ENCODE results near the gene POLR3B. TPM values are rescaled to one million over a fixed set of nuclear protein-coding genes. Genes with fewer than 3 reads are reported as not detected.
"Not testable (repeated sequence)": the region's sequence is repeated elsewhere in the genome, so short reads cannot be mapped to it uniquely, and the experiment has no call there.

Gene POLR3B
- 1 to 10 TPM; 3.6 to 3.8 (median 3.8) TPM for polyA plus RNA-seq

- WGBS, 3 donors = 0% methylated on average over 63 of the region's 63 CpGs
- peak within 1 kb of the TSS; percentile 80 for H3K27ac ChIP-seq (ENCODE audit: low read depth, low read length)
These were observed at the start of gene POLR3B for GRCh38 chr12:106357549-106358395. TSS of gene POLR3B (plus strand) at chr12:106357748. CDS start at chr12:106357880, 132 bp downstream.

DNA sequence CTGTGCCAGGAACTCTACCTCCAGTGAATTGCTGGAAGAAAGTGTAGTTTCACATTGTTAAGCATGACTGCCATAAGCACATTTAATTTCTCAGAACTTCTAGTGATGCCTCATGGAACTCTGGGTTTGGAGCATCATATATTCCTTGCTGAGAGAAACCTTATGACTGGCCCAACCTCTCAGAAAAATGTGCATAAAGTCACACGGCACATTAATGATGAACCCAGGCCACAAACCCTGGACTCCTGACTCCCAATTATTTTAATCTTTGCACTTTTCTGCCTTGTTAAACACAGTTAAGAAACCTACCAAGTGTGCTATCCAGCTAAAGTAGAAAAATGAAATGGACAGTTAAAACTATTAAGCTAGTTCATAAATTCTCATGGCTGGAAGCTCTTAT, 49.4 kb upstream of the POLR3B start:
- H3K27ac ChIP-seq (ENCODE audit: low read depth, low read length) = no peak overlapping the region
- WGBS, 3 donors = 90 to 97% (median 90%) methylated on average over 1 of the region's 1 CpG

DNA sequence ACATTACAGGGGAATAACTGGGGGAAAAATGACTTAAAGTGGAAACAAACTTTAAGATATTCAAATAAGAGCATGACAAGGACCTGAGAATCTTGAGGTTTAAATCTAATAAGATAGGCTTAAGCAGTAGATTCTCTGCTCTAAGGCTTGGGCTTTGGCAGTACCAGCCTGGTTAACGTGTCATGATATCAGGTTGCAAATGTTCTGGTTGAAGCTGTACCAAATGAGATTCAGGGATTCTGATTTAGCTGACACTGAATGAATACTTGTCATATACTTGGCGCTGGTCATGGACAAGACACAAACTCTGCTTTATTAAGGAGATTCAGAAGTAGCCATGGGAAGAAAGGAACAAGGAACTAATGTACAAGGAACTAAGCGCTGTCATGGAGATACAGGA, 48.9 kb upstream of the POLR3B start:
- WGBS, 3 donors = 95 to 98% (median 95%) methylated on average over 3 of the region's 3 CpGs
- H3K27ac ChIP-seq (ENCODE audit: low read depth, low read length) = no peak overlapping the region

DNA sequence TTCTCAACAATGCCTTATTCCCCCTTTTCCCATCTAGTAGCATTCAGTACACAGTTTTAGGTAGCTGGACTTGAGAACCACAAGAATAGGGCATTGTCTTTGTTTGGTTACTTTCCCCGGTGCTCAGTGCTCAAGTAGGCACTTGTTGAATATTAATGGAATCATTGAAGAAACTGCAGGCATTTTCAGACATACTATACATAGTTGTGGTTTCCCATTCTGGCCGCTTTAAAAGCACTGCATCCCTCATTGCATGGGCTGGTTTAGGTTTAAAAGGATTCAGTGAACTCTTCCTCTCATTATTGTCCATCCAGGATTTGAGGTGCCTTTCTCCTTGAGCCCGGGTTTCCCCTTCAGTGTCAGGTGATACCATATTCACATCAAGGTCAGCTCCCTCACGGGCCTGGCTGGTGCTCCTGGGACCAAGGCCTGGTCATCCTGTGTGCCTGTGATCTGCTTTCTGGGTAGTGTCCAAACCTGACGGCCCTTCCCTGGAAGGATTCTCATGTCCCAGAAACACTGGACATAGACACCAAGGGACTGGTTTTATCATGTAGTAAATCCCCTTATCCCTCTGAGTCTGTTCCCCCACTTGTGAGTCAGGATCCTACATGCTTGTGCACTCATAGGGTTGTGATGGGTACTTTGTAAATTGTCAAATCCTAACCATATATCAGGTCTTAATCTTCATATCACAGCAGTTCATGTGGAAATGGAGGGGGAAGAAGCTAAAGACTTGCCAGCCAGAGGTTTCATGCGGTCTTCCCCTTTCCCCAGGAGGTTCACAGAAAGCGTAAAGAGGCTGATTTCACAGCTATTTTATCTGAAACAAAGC, 47.7 kb upstream of the POLR3B start:
- WGBS, 3 donors = 64 to 76% (median 67%) methylated on average over 7 of the region's 7 CpGs
- H3K27ac ChIP-seq (ENCODE audit: low read depth, low read length) = no peak overlapping the region

DNA sequence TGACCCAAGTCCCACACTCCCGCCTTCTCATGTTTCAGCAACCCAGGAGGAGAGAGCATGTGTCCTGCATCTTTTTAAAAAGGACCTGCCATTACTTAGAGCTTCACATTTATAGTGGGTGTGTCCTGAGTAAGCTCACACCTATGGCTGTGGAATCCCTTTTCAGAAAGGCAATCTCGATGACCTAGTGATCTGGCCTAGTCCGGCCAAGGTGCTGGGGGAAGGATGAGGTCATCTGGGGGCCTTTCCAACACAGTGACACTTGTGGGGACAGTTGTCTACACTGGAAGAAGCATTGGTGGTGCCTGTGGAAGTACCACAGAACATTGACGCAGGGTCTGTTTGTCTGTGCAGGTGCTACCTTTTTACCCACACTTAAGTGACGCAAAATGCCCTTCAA, 46.9 kb upstream of the POLR3B start:
- H3K27ac ChIP-seq (ENCODE audit: low read depth, low read length) = no peak overlapping the region
- WGBS, 3 donors = 81 to 91% (median 91%) methylated on average over 5 of the region's 5 CpGs

DNA sequence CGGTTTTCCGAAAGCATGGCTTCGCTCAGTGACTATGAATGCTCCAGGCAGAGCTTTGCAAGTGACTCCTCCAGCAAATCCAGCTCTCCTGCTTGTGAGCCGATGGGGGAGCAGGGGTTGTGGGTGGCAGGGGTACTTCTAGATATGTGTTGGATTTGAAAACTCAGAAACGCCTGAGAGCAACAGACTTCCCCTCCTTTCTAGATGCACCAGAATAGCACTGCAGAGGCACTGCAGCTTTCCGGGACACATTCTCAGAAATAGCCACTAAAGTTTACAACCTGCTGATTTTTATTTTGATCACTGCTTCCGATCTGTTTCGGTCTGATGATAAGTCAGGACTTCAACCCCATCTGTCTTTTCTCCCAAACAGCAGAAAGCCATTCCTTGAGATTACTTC, 46.4 kb upstream of the POLR3B start:
- 60 to 69% (median 63%) methylated on average over 8 of the region's 8 CpGs for WGBS, 3 donors
- H3K27ac ChIP-seq (ENCODE audit: low read depth, low read length) = no peak overlapping the region

- H3K27ac ChIP-seq (ENCODE audit: low read depth, low read length) = not testable (repeated sequence)
- WGBS, 3 donors = 70 to 88% (median 71%) methylated on average over 4 of the region's 4 CpGs
These were observed 44.1 kb upstream of the POLR3B start for GRCh38 chr12:106313413-106313812.

GRCh38 chr12:106315523-106315922, 42.0 kb upstream of the POLR3B start:
- H3K27ac ChIP-seq (ENCODE audit: low read depth, low read length) = no peak overlapping the region
- WGBS, 3 donors = 74 to 90% (median 84%) methylated on average over 4 of the region's 4 CpGs

DNA sequence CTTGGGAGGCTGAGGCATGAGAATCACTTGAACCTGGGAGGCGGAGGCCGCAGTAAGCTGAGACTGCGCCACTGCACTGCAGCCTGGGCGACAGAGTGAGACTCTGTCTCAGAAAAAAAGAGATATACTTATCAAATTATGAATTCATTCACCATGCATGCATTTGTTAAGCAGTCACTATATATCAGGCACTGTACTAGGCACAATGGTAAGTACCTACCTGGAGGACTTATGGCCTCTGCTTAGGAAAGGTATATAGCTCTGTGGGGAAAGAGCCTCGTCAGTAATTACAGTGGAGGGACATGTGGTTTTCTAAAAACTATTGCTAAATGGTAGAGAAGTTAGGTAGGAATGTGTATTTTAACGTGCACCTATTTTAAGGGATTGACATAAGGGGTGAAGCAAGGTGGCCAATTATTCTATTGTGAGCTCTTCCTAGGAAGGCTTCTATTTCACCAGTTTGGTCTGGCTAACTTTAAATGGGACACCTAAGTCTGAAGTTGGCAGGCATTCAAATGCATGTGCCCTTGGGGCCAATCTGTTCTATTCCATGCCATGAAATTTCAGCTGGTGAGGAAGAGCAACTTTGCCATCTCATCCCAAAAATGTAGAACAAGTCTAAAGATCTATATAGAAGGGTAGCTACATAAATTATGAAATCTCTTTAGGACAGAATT, 40.0 kb upstream of the POLR3B start:
- 89 to 97% (median 89%) methylated on average over 6 of the region's 6 CpGs for WGBS, 3 donors
- no peak overlapping the region for H3K27ac ChIP-seq (ENCODE audit: low read depth, low read length)

- WGBS, 3 donors = 50 to 66% (median 54%) methylated on average over 7 of the region's 7 CpGs
- H3K27ac ChIP-seq (ENCODE audit: low read depth, low read length) = no peak overlapping the region
These were observed 36.3 kb upstream of the POLR3B start for GRCh38 chr12:106321139-106321850.

DNA sequence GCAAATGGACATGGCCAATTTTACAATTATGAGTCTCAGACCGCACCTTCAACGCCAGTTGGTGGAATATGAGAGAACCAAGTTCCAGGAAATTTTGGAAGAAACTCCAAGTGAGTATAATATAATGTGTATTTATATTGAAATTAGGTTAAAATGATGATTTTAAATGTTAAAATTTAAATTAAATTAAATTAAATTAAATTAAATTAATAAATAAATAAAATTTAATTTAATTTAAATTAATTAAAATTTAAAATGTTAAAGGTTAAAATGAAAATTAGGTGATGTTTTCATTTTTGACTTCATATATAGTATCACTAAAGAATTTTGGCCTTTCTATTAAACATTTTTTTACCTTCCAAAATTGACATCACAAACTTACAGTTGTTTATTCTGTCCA, 34.0 kb upstream of the POLR3B start:
- WGBS, 3 donors = 96 to 99% (median 98%) methylated on average over 2 of the region's 2 CpGs

DNA sequence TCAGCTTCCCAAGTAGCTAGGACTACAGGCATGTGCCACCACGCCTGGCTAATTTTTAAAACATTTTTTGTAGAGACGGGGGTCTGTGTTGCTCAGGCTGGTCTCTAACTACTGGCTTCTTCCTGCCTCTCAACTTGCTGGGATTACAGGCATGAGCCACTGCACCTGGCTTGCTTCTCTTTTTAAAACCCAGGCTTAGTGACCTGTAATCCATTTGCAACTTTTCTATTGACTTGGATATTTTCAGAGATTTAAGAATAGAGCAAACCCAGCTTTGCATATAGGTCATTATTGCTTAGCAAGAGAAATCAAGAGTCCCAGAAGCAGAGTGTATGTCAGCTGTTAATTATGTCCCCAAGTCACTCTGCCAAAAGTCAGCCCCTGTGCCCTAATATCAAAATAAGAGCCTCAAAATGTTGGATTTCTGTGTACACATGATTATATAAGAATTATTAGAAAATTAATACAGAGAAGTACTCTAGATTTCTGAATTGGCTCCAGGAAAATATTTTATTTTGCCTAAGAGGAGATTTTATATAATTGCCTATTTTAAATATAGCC, 30.2 kb upstream of the POLR3B start:
- WGBS, 3 donors = 79 to 84% (median 82%) methylated on average over 2 of the region's 2 CpGs
- no peak overlapping the region for H3K27ac ChIP-seq (ENCODE audit: low read depth, low read length)

More for the DNA sequence above, 34.0 kb upstream of the POLR3B start:
- no peak overlapping the region for H3K27ac ChIP-seq (ENCODE audit: low read depth, low read length)

DNA sequence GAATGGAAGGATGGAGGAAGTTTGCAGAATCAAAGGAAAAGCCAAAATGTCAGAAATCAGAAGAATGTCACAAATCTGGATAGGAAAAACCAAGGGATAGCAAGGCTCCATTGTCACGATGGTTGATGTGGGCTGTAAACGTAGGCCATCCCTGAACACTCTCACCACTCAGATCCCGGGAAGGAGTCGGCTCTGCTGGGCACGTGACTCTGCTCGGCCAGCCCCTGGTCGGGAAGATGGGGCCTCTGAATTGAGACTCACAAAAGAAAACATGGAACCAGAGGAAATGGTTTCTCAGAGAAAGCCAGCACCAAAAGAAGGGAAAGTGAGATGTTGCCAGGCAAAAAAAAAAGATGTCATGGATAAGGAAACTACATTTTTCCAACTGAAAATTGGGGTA, 28.8 kb upstream of the POLR3B start:
- H3K27ac ChIP-seq (ENCODE audit: low read depth, low read length) = no peak overlapping the region
- WGBS, 3 donors = 85 to 93% (median 89%) methylated on average over 7 of the region's 7 CpGs

- no peak overlapping the region for H3K27ac ChIP-seq (ENCODE audit: low read depth, low read length)
- 30 to 81% (median 74%) methylated on average over 12 of the region's 12 CpGs for WGBS, 3 donors
These were observed 28.1 kb upstream of the POLR3B start for GRCh38 chr12:106329231-106329982.

GRCh38 chr12:106331599-106331998, 25.9 kb upstream of the POLR3B start:
- WGBS, 3 donors = 82 to 94% (median 92%) methylated on average over 2 of the region's 2 CpGs
- no peak overlapping the region for H3K27ac ChIP-seq (ENCODE audit: low read depth, low read length)

GRCh38 chr12:106332536-106332935, 25.0 kb upstream of the POLR3B start:
- H3K27ac ChIP-seq (ENCODE audit: low read depth, low read length) = no peak overlapping the region

DNA sequence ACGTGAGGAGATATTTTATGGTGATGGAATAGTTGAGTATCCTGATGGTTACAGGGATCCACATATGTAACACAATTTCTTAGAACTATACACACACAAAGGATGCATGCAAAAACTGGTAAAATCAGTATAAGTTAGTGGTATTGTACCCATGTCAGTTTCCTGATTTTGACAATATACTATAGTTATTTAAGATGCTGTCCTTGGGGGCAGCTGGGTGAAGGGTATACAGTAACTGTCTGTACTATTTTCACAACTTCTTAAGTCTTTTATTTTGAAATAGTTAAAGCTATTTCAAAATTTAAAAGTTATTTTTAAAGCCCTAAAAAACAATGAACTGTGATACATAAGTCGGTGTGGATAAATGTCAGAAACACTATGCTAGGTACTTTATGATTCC, 24.5 kb upstream of the POLR3B start:
- WGBS, 3 donors = 65 to 90% (median 90%) methylated on average over 2 of the region's 2 CpGs
- no peak overlapping the region for H3K27ac ChIP-seq (ENCODE audit: low read depth, low read length)

Measured in adipose tissue (tissue), 3 donors.